H9 (cell line): Measurements from ENCODE around the gene ATP5F1B. TPM values are rescaled to one million over a fixed set of nuclear protein-coding genes. Genes with fewer than 3 reads are reported as not detected.

Source experiments
- DNase-seq: peaks from one replicate; pipeline ENCODE4 v3.0.0-alpha.2; 2017
- H2AFZ ChIP-seq: one replicate; pipeline ENCODE4 v1.6.1; 2013; ENCODE audit warnings: mild to moderate bottlenecking, low read length, control low read depth, moderate library complexity
- H2AK5ac ChIP-seq: 2 replicates; pipeline ENCODE4 v1.6.1; 2013; ENCODE audit warnings: low read length, control low read depth, mixed read lengths; ENCODE audit not compliant: insufficient read length
- H2BK120ac ChIP-seq: one replicate; pipeline ENCODE4 v1.6.1; 2013; ENCODE audit warnings: low read depth, mild to moderate bottlenecking, low read length, control low read depth, inconsistent platforms; ENCODE audit not compliant: poor library complexity, severe bottlenecking
- H2BK12ac ChIP-seq: 2 replicates; pipeline ENCODE4 v1.6.1; 2013; ENCODE audit warnings: low read length, control low read depth, mixed read lengths, low read depth; ENCODE audit not compliant: insufficient read length
- H2BK15ac ChIP-seq: 2 replicates; pipeline ENCODE4 v1.6.1; 2013; ENCODE audit warnings: low read depth, low read length, control low read depth
- H2BK20ac ChIP-seq: one replicate; pipeline ENCODE4 v1.6.1; 2013; ENCODE audit warnings: low read depth, mild to moderate bottlenecking, low read length, control low read depth, inconsistent platforms; ENCODE audit not compliant: poor library complexity, severe bottlenecking
- H2BK5ac ChIP-seq: 2 replicates; pipeline ENCODE4 v1.6.1; 2013; ENCODE audit warnings: low read length, control low read depth, mixed read lengths; ENCODE audit not compliant: insufficient read length
- H3K14ac ChIP-seq: 2 replicates; pipeline ENCODE4 v1.6.1; 2013; ENCODE audit warnings: low read length, control low read depth; ENCODE audit not compliant: insufficient read depth
- H3K18ac ChIP-seq: 2 replicates; pipeline ENCODE4 v1.6.1; 2013; ENCODE audit warnings: low read depth, mild to moderate bottlenecking, mixed read lengths, low read length, control low read depth; ENCODE audit not compliant: insufficient read length
- H3K23ac ChIP-seq: 2 replicates; pipeline ENCODE4 v1.6.1; 2013; ENCODE audit warnings: low read length, control low read depth, mixed read lengths, low read depth; ENCODE audit not compliant: insufficient read length
- H3K23me2 ChIP-seq: 2 replicates; pipeline ENCODE4 v1.6.1; 2013; ENCODE audit warnings: low read depth, mild to moderate bottlenecking, mixed read lengths, low read length, control low read depth; ENCODE audit not compliant: insufficient read length, poor library complexity, severe bottlenecking
- H3K27ac ChIP-seq: 2 replicates; pipeline ENCODE4 v1.5.1; 2013; ENCODE audit warnings: low read length, control low read depth, mixed read lengths, low read depth; ENCODE audit not compliant: insufficient read length
- H3K27me3 ChIP-seq: 2 replicates; pipeline ENCODE4 v1.6.1; 2013; ENCODE audit warnings: low read length, control low read depth, inconsistent platforms; ENCODE audit not compliant: insufficient read depth
- H3K4ac ChIP-seq: 2 replicates; pipeline ENCODE4 v1.6.1; 2013; ENCODE audit warnings: low read depth, mild to moderate bottlenecking, control low read depth, inconsistent platforms, low read length, moderate library complexity
- H3K4me1 ChIP-seq: 2 replicates; pipeline ENCODE4 v1.6.1; 2013; ENCODE audit warnings: low read length, control low read depth, inconsistent platforms; ENCODE audit not compliant: insufficient read depth
- H3K4me2 ChIP-seq: 2 replicates; pipeline ENCODE4 v1.6.1; 2013; ENCODE audit warnings: low read length, control low read depth, mixed read lengths; ENCODE audit not compliant: insufficient read length, insufficient read depth
- H3K56ac ChIP-seq: 2 replicates; pipeline ENCODE4 v1.6.1; 2013; ENCODE audit warnings: low read depth, mild to moderate bottlenecking, mixed read lengths, low read length, control low read depth; ENCODE audit not compliant: insufficient read length
- H3K79me1 ChIP-seq: 2 replicates; pipeline ENCODE4 v1.6.1; 2013; ENCODE audit warnings: low read depth, mild to moderate bottlenecking, moderate library complexity, low read length, control low read depth, inconsistent platforms; ENCODE audit not compliant: insufficient read depth, poor library complexity, severe bottlenecking
- H3K79me2 ChIP-seq: 2 replicates; pipeline ENCODE4 v1.6.1; 2013; ENCODE audit warnings: low read length, control low read depth, inconsistent platforms; ENCODE audit not compliant: insufficient read depth
- H3K9ac ChIP-seq: 2 replicates; pipeline ENCODE4 v1.6.1; 2013; ENCODE audit warnings: low read length, control low read depth, mixed read lengths; ENCODE audit not compliant: insufficient read length; ENCODE audit errors: extremely low read depth
- H3K9me3 ChIP-seq: one replicate; pipeline ENCODE4 v1.6.1; 2013; ENCODE audit warnings: low read depth, low read length, inconsistent platforms; ENCODE audit not compliant: control insufficient read depth
- H3T11ph ChIP-seq: one replicate; pipeline ENCODE4 v1.6.1; 2013; ENCODE audit warnings: mild to moderate bottlenecking, low read length, control low read depth, inconsistent platforms
- H4K20me1 ChIP-seq: one replicate; pipeline ENCODE4 v1.6.1; 2013; ENCODE audit not compliant: control insufficient read depth, insufficient read length, insufficient read depth
- H4K5ac ChIP-seq: 2 replicates; pipeline ENCODE4 v1.6.1; 2013; ENCODE audit warnings: low read depth, mild to moderate bottlenecking, mixed read lengths, low read length, control low read depth; ENCODE audit not compliant: insufficient read length
- H4K8ac ChIP-seq: replicated peaks from 2 replicates; pipeline ENCODE4 v1.6.1; 2013; ENCODE audit warnings: low read length, control low read depth, mixed read lengths, low read depth; ENCODE audit not compliant: insufficient read length
- H4K91ac ChIP-seq: 2 replicates; pipeline ENCODE4 v1.6.1; 2013; ENCODE audit warnings: low read depth, mild to moderate bottlenecking, moderate library complexity, mixed read lengths, low read length, control low read depth; ENCODE audit not compliant: insufficient read length
- H3K27ac Mint-ChIP-seq, 3 experiments: 2 replicates in 2 of 3; 3 replicates in 1 of 3; pipeline ENCODE4 v1.8.0; 2020 to 2021; ENCODE audit warnings: mixed read lengths in 3 of 3, mild to moderate bottlenecking in 1 of 3, moderate library complexity in 1 of 3
- H3K27me3 Mint-ChIP-seq: 2 replicates; pipeline ENCODE4 v1.8.0; 2021; ENCODE audit warnings: low read depth, mild to moderate bottlenecking, moderate library complexity, mixed read lengths
- H3K36me3 Mint-ChIP-seq, 3 experiments: 2 replicates in 2 of 3; 3 replicates in 1 of 3; pipeline ENCODE4 v1.8.0; 2020 to 2021; ENCODE audit warnings: low read depth in 3 of 3, mixed read lengths in 3 of 3; ENCODE audit not compliant: insufficient read depth in 1 of 3
- H3K4me1 Mint-ChIP-seq, 2 experiments: 2 replicates each; pipeline ENCODE4 v1.8.0; 2020; ENCODE audit warnings: mixed read lengths in 2 of 2
- H3K4me3 Mint-ChIP-seq, 2 experiments: 2 replicates in 1 of 2; 3 replicates in 1 of 2; pipeline ENCODE4 v1.8.0; 2020 to 2021; ENCODE audit warnings: mild to moderate bottlenecking in 2 of 2, mixed read lengths in 2 of 2, moderate library complexity in 1 of 2
- H3K9me3 Mint-ChIP-seq, 2 experiments: 2 replicates in 1 of 2; 3 replicates in 1 of 2; pipeline ENCODE4 v1.8.0; 2020; ENCODE audit warnings: mild to moderate bottlenecking in 2 of 2, mixed read lengths in 2 of 2, moderate library complexity in 1 of 2
- CTCF ChIP-seq: fragments of 200-600 bp; sonication (generic); conservative IDR thresholded peaks from 3 replicates; pipeline ENCODE4 v1.8.0; 2021; ENCODE audit warnings: antibody characterized with exemption, mild to moderate bottlenecking
- WGBS: extraction: QIAGEN DNeasy Blood & Tissue Kit; methylation state at CpG from one replicate; pipeline ENCODE4 v1.1.7; 2013; ENCODE audit warnings: missing lambda C conversion rate, low lambda C conversion rate, mixed read lengths; ENCODE audit not compliant: insufficient read length; ENCODE audit errors: extremely low coverage; 5-methylcytosine and 5-hydroxymethylcytosine counted together
- total RNA-seq: library from RNA; stranded (reverse); gene quantifications from 2 replicates; pipeline ENCODE4 v1.2.1, GENCODE V29; 2021

Gene ATP5F1B
- total RNA-seq, 1 experiment from 2014 or later, result 927 TPM

DNA sequence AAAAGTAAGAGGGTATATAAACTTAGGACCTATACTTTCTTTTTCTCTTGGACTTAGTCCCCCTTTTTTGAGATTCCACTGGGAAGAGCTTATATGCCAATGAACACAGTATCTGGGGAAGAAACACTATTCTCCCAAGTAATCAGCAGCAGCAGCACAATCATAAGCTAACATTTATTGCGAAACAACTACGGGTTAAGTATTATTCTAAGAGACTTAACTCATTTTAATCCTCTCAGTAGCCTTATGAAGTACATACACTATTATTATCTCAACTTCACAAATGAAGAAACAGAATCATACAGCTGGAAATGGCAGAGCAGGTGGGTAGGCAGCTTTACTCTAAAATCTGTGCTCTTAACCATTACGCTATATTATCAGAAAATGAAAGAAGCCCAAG, 43.5 kb downstream of the ATP5F1B start:
- no peaks in the 10 kb centered on the region for H4K20me1 ChIP-seq
- no peaks in the 10 kb centered on the region for H3K4me1 ChIP-seq
- H2BK12ac ChIP-seq, result no peak overlapping the region
- H4K91ac ChIP-seq, result no peak overlapping the region
- H3K27me3 Mint-ChIP-seq, result no peaks in the 10 kb centered on the region
- H2AK5ac ChIP-seq, result no peak overlapping the region
- WGBS, result no CpG with 5 or more reads among the region's 3 CpGs
- H3K27me3 ChIP-seq, result no peaks in the 10 kb centered on the region
- no peak overlapping the region for H3K4ac ChIP-seq
- no peaks in the 10 kb centered on the region for H3K9me3 ChIP-seq
- H2BK15ac ChIP-seq, result no peak overlapping the region
- no peak overlapping the region for H3K4me3 Mint-ChIP-seq
- H3K18ac ChIP-seq, result no peak overlapping the region
- peaks cover under 1 to 5% of the 10 kb centered on the region in 2 experiments; a peak in 2 of 4 replicates for H3K4me1 Mint-ChIP-seq
- no peak overlapping the region for H3T11ph ChIP-seq
- no peak overlapping the region for H3K27ac Mint-ChIP-seq
- H3K27ac ChIP-seq, result no peak overlapping the region
- H3K79me2 ChIP-seq, result 0 out of 2 replicates have a peak, but pooled peaks cover 2% of the 10 kb centered on the region
- H3K56ac ChIP-seq, result no peak overlapping the region
- no peak overlapping the region for H3K9ac ChIP-seq
- no peak overlapping the region for H2AFZ ChIP-seq
- no peak for TF ChIP-seq CTCF
- no peak overlapping the region for H4K5ac ChIP-seq
- H2BK20ac ChIP-seq, result no peak overlapping the region
- no peak overlapping the region for H3K14ac ChIP-seq
- H3K23me2 ChIP-seq, result no peaks in the 10 kb centered on the region
- no peak overlapping the region for H4K8ac ChIP-seq
- H3K23ac ChIP-seq, result no peak overlapping the region
- no peak overlapping the region for H3K4me2 ChIP-seq
- DNase-seq, result no peak
- H3K79me1 ChIP-seq, result no peaks in the 10 kb centered on the region
- peaks cover 61 to 99% (median 95%) of the 10 kb centered on the region in 3 experiments for H3K36me3 Mint-ChIP-seq
- H3K9me3 Mint-ChIP-seq, result no peaks in the 10 kb centered on the region
- H2BK120ac ChIP-seq, result no peak overlapping the region
- no peak overlapping the region for H2BK5ac ChIP-seq
